LNCaP clone FGC (cell line): ENCODE results near the gene BACH2.

Experiments used
- DNase-seq: peaks from one replicate; pipeline ENCODE4 v3.0.0-alpha.2; 2011; ENCODE audit warnings: low read depth
- H3K4me3 ChIP-seq: 2 replicates; pipeline ENCODE4 v1.5.1; 2011; ENCODE audit warnings: mild to moderate bottlenecking, low read depth, low read length, control low read depth
- CTCF ChIP-seq: IDR thresholded peaks from 2 replicates; pipeline ENCODE4 v1.5.1; 2012; ENCODE audit warnings: mild to moderate bottlenecking; ENCODE audit not compliant: control insufficient read depth, insufficient read depth; ENCODE audit errors: extremely low read depth

BACH2 gene

GRCh38 chr6:90315354-90315950, 18.8 kb upstream of the BACH2 start:
- DNase-seq = no peak
- no peak for TF ChIP-seq CTCF
- no peak overlapping the region for H3K4me3 ChIP-seq

- H3K4me3 ChIP-seq = no peak overlapping the region
- no peak for DNase-seq
- no peak for TF ChIP-seq CTCF
These were observed 17.9 kb upstream of the BACH2 start for GRCh38 chr6:90314514-90314913.

DNA sequence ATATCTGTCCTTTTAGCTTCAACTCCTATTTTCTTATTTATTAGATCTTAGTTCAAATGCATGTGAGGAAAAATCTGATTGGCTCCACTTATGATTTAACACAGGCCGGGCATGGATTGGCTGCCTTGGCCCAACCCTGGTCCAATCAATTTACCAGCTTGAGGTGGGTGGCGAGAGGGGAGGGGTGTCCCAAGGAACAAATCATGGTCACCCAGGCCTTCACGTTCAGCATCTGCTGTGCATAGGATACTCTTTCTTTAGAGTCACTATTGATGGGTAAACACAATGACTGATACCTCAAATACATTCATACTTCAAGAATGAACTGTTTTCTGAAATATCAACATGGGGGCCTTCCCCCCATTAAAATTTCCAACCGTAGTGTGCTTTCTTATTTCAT, 14.9 kb upstream of the BACH2 start:
- DNase-seq = no peak
- TF ChIP-seq CTCF = no peak

DNA sequence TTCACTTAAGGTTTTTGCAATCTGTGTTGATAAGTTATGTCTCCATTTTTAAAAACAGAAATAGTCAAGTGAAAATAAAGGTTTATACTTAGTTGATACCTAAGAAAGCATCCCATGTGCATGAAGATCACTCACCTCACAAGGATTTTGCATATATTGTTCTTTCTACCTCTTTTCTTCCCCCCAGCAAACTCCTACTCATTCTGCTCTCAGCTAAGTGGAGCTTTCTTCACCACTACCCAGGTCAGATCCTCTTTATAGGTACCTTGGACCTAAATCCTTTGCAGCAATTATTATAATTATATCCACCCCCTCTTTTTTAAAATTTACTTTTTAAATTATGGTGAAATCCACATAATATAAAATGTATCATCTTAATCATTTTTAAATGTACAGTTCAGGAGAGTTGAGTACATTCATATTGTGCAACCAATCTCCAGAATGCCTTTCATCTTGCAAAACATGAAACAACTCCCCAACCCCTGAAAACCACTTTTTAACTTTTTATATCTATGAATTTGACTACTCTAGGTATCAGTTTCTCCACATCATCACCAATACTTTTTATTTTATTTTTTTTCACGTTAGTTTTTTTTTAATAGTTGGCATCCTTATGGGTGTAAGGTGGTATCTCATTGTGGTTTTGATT, 9.3 kb upstream of the BACH2 start:
- H3K4me3 ChIP-seq = no peak overlapping the region
- no peak for DNase-seq
- TF ChIP-seq CTCF = no peak

More for the DNA sequence above, 14.9 kb upstream of the BACH2 start:
- H3K4me3 ChIP-seq = no peak overlapping the region

DNA sequence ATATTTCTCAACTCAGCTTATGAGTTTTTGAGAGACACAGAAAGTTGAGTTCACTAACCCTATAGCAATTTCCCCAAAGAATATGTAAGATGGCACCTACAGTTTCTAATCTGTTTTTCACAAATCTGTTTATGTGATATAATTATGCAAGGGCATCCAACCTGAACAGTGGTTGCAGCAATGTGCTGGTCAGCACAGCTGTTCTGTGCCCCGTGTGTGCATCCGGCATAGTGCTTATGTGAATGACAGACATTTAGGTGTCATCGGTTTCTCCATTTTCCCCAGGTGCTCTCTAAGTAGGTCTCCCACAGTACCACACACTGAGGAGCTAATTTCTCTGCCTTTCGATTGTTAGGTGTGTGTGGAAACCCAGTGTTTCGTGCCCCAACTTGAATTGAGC, 7.7 kb upstream of the BACH2 start:
- DNase-seq = no peak
- no peak for TF ChIP-seq CTCF
- H3K4me3 ChIP-seq = no peak overlapping the region

DNA sequence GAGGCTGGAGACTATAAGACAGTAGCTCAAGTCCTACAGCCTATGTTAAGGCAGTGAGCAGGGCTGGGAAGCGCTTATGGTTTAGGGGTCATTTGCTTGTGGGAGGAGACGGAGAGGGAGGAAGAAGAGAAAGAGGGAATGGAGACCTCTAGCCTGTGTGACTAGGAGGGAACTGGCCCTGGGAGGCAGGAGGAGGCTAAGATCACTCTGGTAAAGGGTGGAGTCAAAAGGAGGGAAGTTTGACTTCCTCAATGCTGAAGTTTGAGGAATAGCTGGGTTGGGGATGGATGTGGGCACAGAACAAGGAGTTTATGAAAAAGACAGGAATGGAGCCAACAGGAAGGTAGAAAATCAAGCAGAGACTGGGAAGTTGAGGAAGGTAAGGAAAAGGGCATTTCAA, 6.4 kb upstream of the BACH2 start:
- DNase-seq = no peak
- no peak overlapping the region for H3K4me3 ChIP-seq
- no peak for TF ChIP-seq CTCF

GRCh38 chr6:90302320-90302719, 5.7 kb upstream of the BACH2 start:
- no peak for DNase-seq
- no peak overlapping the region for H3K4me3 ChIP-seq
- TF ChIP-seq CTCF = peak; percentile 47
